A549 treated with GW870086 at 1 μM for 4 hours (cell line): ENCODE data around the gene ZSCAN20. TPM values are rescaled to one million over a fixed set of nuclear protein-coding genes. Genes with fewer than 3 reads are reported as not detected.

Source experiments
- total RNA-seq: library from RNA; stranded (reverse); fragments of 200-300 nt; extraction: Qiagen RNA extraction; gene quantifications from 5 replicates; pipeline ENCODE4 v1.2.3, GENCODE V29; 2022; ENCODE audit warnings: low read depth

The ZSCAN20 gene
- total RNA-seq = 1.5 to 2.2 TPM (median 1.9 TPM) in 5 replicates

GRCh38 chr1:33472269-33472980 lies at the start of gene ZSCAN20:
ZSCAN20 (plus strand) TSS chr1:33472645; CDS start chr1:33479289, 6,644 bp downstream.

GRCh38 chr1:33430692-33431593 lies 41.5 kb upstream of the ZSCAN20 start, which contains the start of gene PHC2:
PHC2 (minus strand) TSS chr1:33431095; CDS start chr1:33375539, 55,556 bp downstream.

Other genes with a start within 250 kb of the ZSCAN20 start
- 7.9 to 12.4 TPM (median 10.8 TPM) in 5 replicates for gene ZNF362, start 216.2 kb upstream of the ZSCAN20 start, total RNA-seq
- not detected in 5 replicates for gene A3GALT2, start 151.5 kb upstream of the ZSCAN20 start, total RNA-seq
- gene PHC2, start 41.5 kb upstream of the ZSCAN20 start, total RNA-seq = 107 to 127 TPM (median 122 TPM) in 5 replicates